Testis (tissue), 3 donors: Measurements from ENCODE around the gene TBX4. TPM values are rescaled to one million over a fixed set of nuclear protein-coding genes. Genes with fewer than 3 reads are reported as not detected.
"Not testable (repeated sequence)": the region's sequence is repeated elsewhere in the genome, so short reads cannot be mapped to it uniquely, and the experiment has no call there.

Experiments used
- DNase-seq: peaks from one replicate; pipeline ENCODE4 v3.0.0-alpha.2; 2019
- H3K27ac ChIP-seq, 2 donors: fragments of 200-600 bp; sonication (generic); one replicate each; pipeline ENCODE4 v1.5.1; 2019
- H3K27me3 ChIP-seq: fragments of 200-600 bp; sonication (generic); one replicate; pipeline ENCODE4 v1.5.1; 2019
- H3K36me3 ChIP-seq: fragments of 200-600 bp; sonication (generic); one replicate; pipeline ENCODE4 v1.5.1; 2017; ENCODE audit warnings: low read depth; ENCODE audit errors: missing control alignments
- H3K4me1 ChIP-seq: fragments of 200-600 bp; sonication (generic); one replicate; pipeline ENCODE4 v1.5.1; 2019
- H3K4me3 ChIP-seq, 2 donors: fragments of 200-600 bp; sonication (generic); one replicate each; pipeline ENCODE4 v1.5.1; 2017 to 2019
- H3K9me3 ChIP-seq: fragments of 200-600 bp; sonication (generic); one replicate; pipeline ENCODE4 v1.5.1; 2017
- POLR2A ChIP-seq: fragments of 450-650 bp; IDR thresholded peaks from one replicate; pipeline ENCODE4 v1.6.1; 2017; ENCODE audit warnings: antibody characterized with exemption, mild to moderate bottlenecking, moderate library complexity
- WGBS, 2 donors: methylation state at CpG; one replicate each; pipeline ENCODE4 v1.1.5; 2018; 5-methylcytosine and 5-hydroxymethylcytosine counted together
- intact Hi-C: fragments of 100-400 bp; cut with DNase I; formaldehyde crosslinking; loops from one replicate; pipeline ENCODE4 v1.15.1; 2023; ENCODE audit warnings: low total_unique reads
- polyA plus RNA-seq: library from polyadenylated mRNA; stranded (reverse); fragments of 350-450 nt; fragmentation: Illumina TruSeq; extraction: RNeasy Lipid Tissue Mini Kit (QIAGEN cat#74804); gene quantifications from one replicate; pipeline ENCODE4 v1.2.3, GENCODE V29; 2014; ENCODE audit warnings: low read depth, low replicate concordance; ENCODE audit not compliant: insufficient read depth
- total RNA-seq, 2 donors: library from RNA; depleted of rRNA; stranded (reverse); fragments of >200 nt; gene quantifications; one replicate each; pipeline ENCODE4 v1.2.3, GENCODE V29; 2016
- TF ChIP-seq, protein P1 (sequence below), 3 experiments: fragments of 450-650 bp in 2 of 3; fragments of 200-600 bp in 1 of 3; sonication (generic) in 1 of 3; IDR thresholded peaks; one replicate each; pipeline ENCODE4 v1.5.1; 2016 to 2019; ENCODE audit warnings: antibody characterized with exemption in 3 of 3, mild to moderate bottlenecking in 2 of 3, moderate library complexity in 1 of 3

The TBX4 gene
- total and polyA plus RNA-seq, 3 donors from 2014 or later: 1.5 to 3.2 (median 1.7) TPM

DNA sequence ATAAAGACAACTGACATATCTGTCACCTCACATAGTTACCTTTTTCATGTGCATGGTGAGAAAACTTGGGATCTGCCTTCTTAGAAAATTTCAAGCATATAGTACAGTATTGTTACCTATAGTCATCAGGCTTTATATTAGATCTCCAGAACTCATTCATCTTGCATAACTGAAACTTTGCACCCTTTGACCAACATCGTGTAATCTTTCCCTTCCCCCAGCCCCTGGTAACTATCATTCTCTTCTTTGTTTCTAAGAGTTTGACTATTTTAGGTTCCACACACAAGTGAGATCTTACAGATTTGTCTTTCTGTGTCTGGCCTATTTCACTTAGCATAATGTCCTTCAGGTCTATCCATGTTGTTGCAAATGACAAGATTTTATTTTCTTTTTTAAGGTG is 22.9 kb upstream of the TBX4 start:
- WGBS, 2 donors: 75 to 76% methylated on average over 1 of the region's 1 CpG
- no peaks in the 10 kb centered on the region for H3K4me1 ChIP-seq
- TF ChIP-seq, protein P1, sequence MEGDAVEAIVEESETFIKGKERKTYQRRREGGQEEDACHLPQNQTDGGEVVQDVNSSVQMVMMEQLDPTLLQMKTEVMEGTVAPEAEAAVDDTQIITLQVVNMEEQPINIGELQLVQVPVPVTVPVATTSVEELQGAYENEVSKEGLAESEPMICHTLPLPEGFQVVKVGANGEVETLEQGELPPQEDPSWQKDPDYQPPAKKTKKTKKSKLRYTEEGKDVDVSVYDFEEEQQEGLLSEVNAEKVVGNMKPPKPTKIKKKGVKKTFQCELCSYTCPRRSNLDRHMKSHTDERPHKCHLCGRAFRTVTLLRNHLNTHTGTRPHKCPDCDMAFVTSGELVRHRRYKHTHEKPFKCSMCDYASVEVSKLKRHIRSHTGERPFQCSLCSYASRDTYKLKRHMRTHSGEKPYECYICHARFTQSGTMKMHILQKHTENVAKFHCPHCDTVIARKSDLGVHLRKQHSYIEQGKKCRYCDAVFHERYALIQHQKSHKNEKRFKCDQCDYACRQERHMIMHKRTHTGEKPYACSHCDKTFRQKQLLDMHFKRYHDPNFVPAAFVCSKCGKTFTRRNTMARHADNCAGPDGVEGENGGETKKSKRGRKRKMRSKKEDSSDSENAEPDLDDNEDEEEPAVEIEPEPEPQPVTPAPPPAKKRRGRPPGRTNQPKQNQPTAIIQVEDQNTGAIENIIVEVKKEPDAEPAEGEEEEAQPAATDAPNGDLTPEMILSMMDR (IDR thresholded peaks at IDR 0.05): no peak
- TF ChIP-seq POLR2A: no peak
- no peak overlapping the region for H3K27ac ChIP-seq
- H3K9me3 ChIP-seq: no peaks in the 10 kb centered on the region
- DNase-seq: no peak
- intact Hi-C loops: no loop called here
- no peaks in the 10 kb centered on the region for H3K36me3 ChIP-seq
- H3K27me3 ChIP-seq: no peaks in the 10 kb centered on the region
- no peak overlapping the region for H3K4me3 ChIP-seq

DNA sequence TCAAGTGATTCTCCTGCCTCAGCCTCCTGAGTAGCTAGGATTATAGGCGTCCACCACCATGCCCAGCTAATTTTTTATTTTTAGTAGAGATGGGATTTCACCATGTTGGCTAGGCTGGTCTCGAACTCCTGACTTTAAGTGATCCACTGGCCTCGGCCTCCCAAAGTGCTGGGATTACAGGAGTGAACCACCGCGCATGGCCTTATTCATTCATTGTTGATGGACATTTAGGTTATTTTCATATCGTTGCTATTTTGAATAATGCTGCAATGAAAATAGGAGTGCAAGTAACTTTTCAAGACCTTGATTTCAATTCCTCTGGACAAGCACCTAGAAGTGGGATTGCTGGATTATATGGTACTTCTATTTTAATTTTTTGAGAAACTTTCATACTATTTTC is 22.4 kb upstream of the TBX4 start:
- H3K36me3 ChIP-seq, DNase-seq, H3K27ac ChIP-seq, H3K27me3 ChIP-seq, H3K9me3 ChIP-seq, intact Hi-C loops, H3K4me1 ChIP-seq, H3K4me3 ChIP-seq: not testable (repeated sequence)
- WGBS, 2 donors: 87 to 94% methylated on average over 6 of the region's 6 CpGs

DNA sequence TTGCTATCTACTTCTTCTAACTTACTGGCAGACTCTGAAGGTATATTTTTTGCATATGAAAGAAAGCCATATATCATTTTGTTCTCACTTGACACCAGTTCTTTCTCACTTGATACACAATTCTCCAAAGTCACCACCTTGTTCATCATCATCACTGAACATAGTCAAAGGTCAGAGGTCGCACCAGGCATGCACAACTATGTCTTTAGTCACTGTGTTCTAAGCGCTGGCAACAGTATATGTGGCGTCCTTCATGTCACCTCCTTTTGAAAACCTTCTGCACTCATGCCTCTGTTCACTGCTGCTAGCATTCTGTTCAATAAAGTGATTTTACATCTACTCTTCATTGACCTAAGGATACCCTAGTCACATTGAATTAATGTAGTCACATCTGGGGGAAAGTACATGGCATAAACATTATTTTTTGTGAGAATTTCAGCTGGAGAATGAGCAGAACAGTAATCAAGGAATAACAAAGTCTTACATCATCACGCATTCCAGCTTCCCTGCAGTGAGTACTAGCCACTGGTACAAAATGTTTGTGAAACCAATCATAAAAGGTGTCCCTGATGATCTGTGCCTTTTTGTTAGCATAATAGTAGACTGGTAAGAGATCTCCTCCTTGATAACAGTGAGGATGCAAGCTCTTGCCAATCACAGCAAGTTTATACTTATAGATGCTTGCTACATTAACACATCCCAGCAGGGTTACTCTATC is 20.5 kb upstream of the TBX4 start:
- intact Hi-C loops: no loop called here
- 81 to 90% methylated on average over 4 of the region's 4 CpGs for WGBS, 2 donors
- H3K36me3 ChIP-seq: no peaks in the 10 kb centered on the region
- no peak for DNase-seq
- no peak overlapping the region for H3K27ac ChIP-seq
- no peaks in the 10 kb centered on the region for H3K9me3 ChIP-seq
- H3K27me3 ChIP-seq: no peaks in the 10 kb centered on the region
- no peak overlapping the region for H3K4me3 ChIP-seq
- no peaks in the 10 kb centered on the region for H3K4me1 ChIP-seq
- TF ChIP-seq POLR2A: no peak
- TF ChIP-seq, protein P1 (IDR thresholded peaks at IDR 0.05): no peak

DNA sequence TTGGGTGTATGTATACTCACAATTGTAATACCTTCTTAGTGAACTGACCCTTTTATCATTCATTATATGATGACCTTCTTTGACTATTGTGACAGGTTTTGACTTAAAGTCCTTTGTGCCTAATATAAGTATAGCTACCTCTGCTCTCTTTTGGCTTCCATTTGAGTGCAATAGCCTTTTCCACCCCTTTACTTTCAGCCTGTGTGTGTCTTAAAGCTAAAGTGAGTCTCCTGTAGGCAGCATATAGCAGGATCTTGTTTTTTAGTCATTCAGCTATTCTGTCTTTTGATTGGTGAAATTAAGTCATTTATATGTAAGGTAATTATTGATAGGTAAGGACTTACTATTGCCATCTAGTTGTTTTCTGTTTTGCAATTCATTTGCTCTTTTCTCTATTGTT is 15.9 kb upstream of the TBX4 start:
- no peaks in the 10 kb centered on the region for H3K4me1 ChIP-seq
- intact Hi-C loops: no loop called here
- no peaks in the 10 kb centered on the region for H3K27me3 ChIP-seq
- DNase-seq: no peak
- H3K36me3 ChIP-seq: no peaks in the 10 kb centered on the region
- no peak overlapping the region for H3K27ac ChIP-seq
- TF ChIP-seq POLR2A: no peak
- TF ChIP-seq, protein P1 (IDR thresholded peaks at IDR 0.05): no peak
- no peak overlapping the region for H3K4me3 ChIP-seq
- no peaks in the 10 kb centered on the region for H3K9me3 ChIP-seq

DNA sequence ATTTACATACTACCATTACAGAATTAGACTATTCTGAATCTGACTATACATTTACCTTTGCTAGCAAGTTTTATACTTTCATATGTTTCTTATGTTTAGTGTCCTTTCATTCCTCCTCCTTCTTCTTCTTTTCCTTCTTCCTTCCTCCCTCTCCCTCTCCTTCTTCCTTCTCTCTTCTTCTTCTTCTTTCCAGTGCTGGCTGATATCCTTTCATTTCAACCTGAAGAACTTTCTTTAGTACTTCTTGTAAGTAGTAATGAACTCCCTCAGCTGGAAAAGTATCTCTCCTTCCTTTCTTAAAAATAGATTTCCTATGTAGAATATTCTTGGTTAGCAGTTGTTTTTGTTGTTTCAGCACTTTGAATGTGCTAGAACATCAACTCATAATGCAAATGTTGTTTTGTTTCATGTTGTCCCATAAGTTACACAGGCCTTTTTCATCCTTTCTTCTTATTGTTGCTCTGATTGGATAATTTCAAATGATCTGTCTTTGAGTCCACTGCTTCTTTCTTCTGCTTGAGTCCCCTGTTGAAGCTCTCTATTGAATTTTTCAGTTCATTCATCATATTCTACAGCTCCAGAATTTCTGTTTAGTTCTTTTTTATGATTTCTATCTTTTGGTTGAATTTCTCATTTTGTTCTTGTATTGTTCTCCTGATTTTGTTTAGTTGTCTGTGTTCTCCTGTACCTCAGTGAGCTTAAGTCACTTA is 15.1 kb upstream of the TBX4 start:
- H3K4me1 ChIP-seq: no peaks in the 10 kb centered on the region
- no peak for DNase-seq
- no peak overlapping the region for H3K4me3 ChIP-seq
- no peaks in the 10 kb centered on the region for H3K27me3 ChIP-seq
- H3K27ac ChIP-seq: no peak overlapping the region
- intact Hi-C loops: no loop called here
- H3K9me3 ChIP-seq: no peaks in the 10 kb centered on the region
- no peak for TF ChIP-seq POLR2A
- TF ChIP-seq, protein P1 (IDR thresholded peaks at IDR 0.05): no peak
- H3K36me3 ChIP-seq: no peaks in the 10 kb centered on the region
